ENCODE data around the gene ZNF823. TPM values are rescaled to one million over a fixed set of nuclear protein-coding genes. Genes with fewer than 3 reads are reported as not detected.
"Not testable (repeated sequence)": the region's sequence is repeated elsewhere in the genome, so short reads cannot be mapped to it uniquely, and the experiment has no call there.

Gene ZNF823
- 1 to 10 TPM; 6.3 to 6.4 TPM for total RNA-seq

GRCh38 chr19:11738746-11739620 is at the start of gene ZNF823:
Gene ZNF823, minus strand, starts transcription at chr19:11738946. Its CDS starts 127 bp downstream, at chr19:11738819.
- peaks cover 3% of the 10 kb centered on the region for H3K27me3 Mint-ChIP-seq
- ATAC-seq: peak; percentile 99
- peak within 1 kb of the TSS; percentile 94 for H3K27ac Mint-ChIP-seq
- CTCF ChIA-PET: interaction anchor here (1.0 kb wide), 1 partner anchor 38 kb away, joined by 4 read pairs; no protein-coding TSS in a partner anchor
- peak; percentile 99 for DNase-seq
- peaks cover 6% of the 10 kb centered on the region for H3K9me3 Mint-ChIP-seq (ENCODE audit: low read depth)
- H3K4me1 Mint-ChIP-seq: peaks cover 21% of the 10 kb centered on the region
- H3K4me3 Mint-ChIP-seq: peak within 1 kb of the TSS; percentile 94
- H3K36me3 Mint-ChIP-seq: peaks cover 12% of the 10 kb centered on the region

- H3K9me3 Mint-ChIP-seq (ENCODE audit: low read depth): peaks cover 47% of the 10 kb centered on the region
- CTCF ChIA-PET: no interaction called here
Observed at GRCh38 chr19:11787536-11787935, 48.8 kb upstream of the ZNF823 start.

GRCh38 chr19:11784356-11784755 is 45.6 kb upstream of the ZNF823 start:
- Mint-ChIP-seq H3K27ac (peak overlapping the region; percentile 15), H3K36me3 (peaks cover 58% of the 10 kb centered on the region), H3K9me3 (ENCODE audit: low read depth) (peaks cover 50% of the 10 kb centered on the region), H3K27me3 (no peaks in the 10 kb centered on the region), H3K4me1 (no peaks in the 10 kb centered on the region), H3K4me3 (no peak overlapping the region)
- no peak for DNase-seq
- CTCF ChIA-PET: no interaction called here
- no peak for ATAC-seq

More at GRCh38 chr19:11787536-11787935, 48.8 kb upstream of the ZNF823 start:
- Mint-ChIP-seq H3K4me1 (no peaks in the 10 kb centered on the region), H3K27ac (no peak overlapping the region), H3K4me3 (no peak overlapping the region), H3K36me3 (peaks cover 31% of the 10 kb centered on the region), H3K27me3 (no peaks in the 10 kb centered on the region)
- DNase-seq (no peak), ATAC-seq (no peak)

GRCh38 chr19:11783767-11784166 is 45.0 kb upstream of the ZNF823 start:
- CTCF ChIA-PET: no interaction called here
- H3K27ac Mint-ChIP-seq: no peak overlapping the region
- H3K9me3 Mint-ChIP-seq (ENCODE audit: low read depth): peaks cover 46% of the 10 kb centered on the region
- H3K27me3 Mint-ChIP-seq: no peaks in the 10 kb centered on the region
- peaks cover 64% of the 10 kb centered on the region for H3K36me3 Mint-ChIP-seq
- ATAC-seq: no peak
- H3K4me1 Mint-ChIP-seq: no peaks in the 10 kb centered on the region
- DNase-seq: no peak
- H3K4me3 Mint-ChIP-seq: no peak overlapping the region

GRCh38 chr19:11781295-11782057 is 42.7 kb upstream of the ZNF823 start:
- Mint-ChIP-seq H3K36me3 (peaks cover 79% of the 10 kb centered on the region), H3K9me3 (ENCODE audit: low read depth) (peaks cover 53% of the 10 kb centered on the region)
- ATAC-seq: no peak

GRCh38 chr19:11780431-11781020 is 41.8 kb upstream of the ZNF823 start:
- DNase-seq (no peak), ATAC-seq (no peak)
- H3K4me1 Mint-ChIP-seq: no peaks in the 10 kb centered on the region
- no peak overlapping the region for H3K4me3 Mint-ChIP-seq
- peaks cover 83% of the 10 kb centered on the region for H3K36me3 Mint-ChIP-seq
- no peaks in the 10 kb centered on the region for H3K27me3 Mint-ChIP-seq
- H3K9me3 Mint-ChIP-seq (ENCODE audit: low read depth): peaks cover 53% of the 10 kb centered on the region
- H3K27ac Mint-ChIP-seq: no peak overlapping the region
- CTCF ChIA-PET: no interaction called here

More at GRCh38 chr19:11781295-11782057, 42.7 kb upstream of the ZNF823 start:
- Mint-ChIP-seq H3K27me3 (no peaks in the 10 kb centered on the region), H3K4me3 (no peak overlapping the region), H3K4me1 (no peaks in the 10 kb centered on the region), H3K27ac (no peak overlapping the region)
- CTCF ChIA-PET: no interaction called here
- no peak for DNase-seq

- ATAC-seq, H3K4me3 Mint-ChIP-seq, H3K4me1 Mint-ChIP-seq, H3K27me3 Mint-ChIP-seq, H3K27ac Mint-ChIP-seq, CTCF ChIA-PET, DNase-seq: not testable (repeated sequence)
- Mint-ChIP-seq H3K36me3 (peaks cover 86% of the 10 kb centered on the region), H3K9me3 (ENCODE audit: low read depth) (peaks cover 51% of the 10 kb centered on the region)
Observed at GRCh38 chr19:11776669-11777068, 37.9 kb upstream of the ZNF823 start.

GRCh38 chr19:11771520-11771919 is 32.8 kb upstream of the ZNF823 start:
- H3K27ac Mint-ChIP-seq, DNase-seq, CTCF ChIA-PET, H3K27me3 Mint-ChIP-seq, ATAC-seq, H3K4me3 Mint-ChIP-seq: not testable (repeated sequence)
- H3K36me3 Mint-ChIP-seq: peaks cover 64% of the 10 kb centered on the region
- H3K4me1 Mint-ChIP-seq: peaks cover 13% of the 10 kb centered on the region
- peaks cover 36% of the 10 kb centered on the region for H3K9me3 Mint-ChIP-seq (ENCODE audit: low read depth)

GRCh38 chr19:11769995-11770394 is 31.2 kb upstream of the ZNF823 start:
- Mint-ChIP-seq H3K9me3 (ENCODE audit: low read depth) (peaks cover 36% of the 10 kb centered on the region), H3K27me3 (peaks cover 1% of the 10 kb centered on the region), H3K36me3 (peaks cover 57% of the 10 kb centered on the region), H3K4me3 (no peak overlapping the region), H3K27ac (no peak overlapping the region), H3K4me1 (peaks cover 15% of the 10 kb centered on the region)
- ATAC-seq: no peak
- CTCF ChIA-PET: no interaction called here
- no peak for DNase-seq

- peaks cover 29% of the 10 kb centered on the region for H3K9me3 Mint-ChIP-seq (ENCODE audit: low read depth)
- peaks cover 15% of the 10 kb centered on the region for H3K4me1 Mint-ChIP-seq
Observed at GRCh38 chr19:11767633-11768133, 28.9 kb upstream of the ZNF823 start.

GRCh38 chr19:11766597-11767591 is 28.1 kb upstream of the ZNF823 start, which contains the start of gene ZNF441:
Gene ZNF441, plus strand, starts transcription at chr19:11767000. Its CDS starts 194 bp downstream, at chr19:11767194.
- peaks cover 26% of the 10 kb centered on the region for H3K9me3 Mint-ChIP-seq (ENCODE audit: low read depth)
- H3K4me1 Mint-ChIP-seq: peaks cover 15% of the 10 kb centered on the region
- H3K36me3 Mint-ChIP-seq: peaks cover 38% of the 10 kb centered on the region
- CTCF ChIA-PET: interaction anchor here (0.6 to 1.4 kb wide), 4 partner anchors 10 to 298 kb away, joined by 3 read pairs; no protein-coding TSS in a partner anchor
- H3K4me3 Mint-ChIP-seq: peak within 1 kb of the TSS; percentile 94
- peaks cover 7% of the 10 kb centered on the region for H3K27me3 Mint-ChIP-seq
- DNase-seq (peak; percentile 97), ATAC-seq (peak; percentile 98)
- peak within 1 kb of the TSS; percentile 97 for H3K27ac Mint-ChIP-seq

More at GRCh38 chr19:11767633-11768133, 28.9 kb upstream of the ZNF823 start:
- CTCF ChIA-PET: interaction anchor here (1.4 kb wide), 1 partner anchor 11 kb away, joined by 3 read pairs; no protein-coding TSS in a partner anchor
- Mint-ChIP-seq H3K27me3 (peaks cover 7% of the 10 kb centered on the region), H3K27ac (peak overlapping the region; percentile 86), H3K4me3 (peak overlapping the region; percentile 94), H3K36me3 (peaks cover 44% of the 10 kb centered on the region)
- ATAC-seq: no peak
- DNase-seq: peak; percentile 55

GRCh38 chr19:11763611-11764010 is 24.9 kb upstream of the ZNF823 start:
- CTCF ChIA-PET: interaction anchor here (1.1 kb wide), 1 partner anchor 34 kb away, joined by 5 read pairs; the partner anchor contains the start of gene ZNF491
- no peak for ATAC-seq
- DNase-seq: no peak
- peaks cover 7% of the 10 kb centered on the region for H3K27me3 Mint-ChIP-seq
- peaks cover 15% of the 10 kb centered on the region for H3K36me3 Mint-ChIP-seq
- no peak overlapping the region for H3K4me3 Mint-ChIP-seq
- peaks cover 15% of the 10 kb centered on the region for H3K4me1 Mint-ChIP-seq
- no peak overlapping the region for H3K27ac Mint-ChIP-seq
- H3K9me3 Mint-ChIP-seq (ENCODE audit: low read depth): peaks cover 14% of the 10 kb centered on the region

Measured in activated CD8-positive, alpha-beta memory T cell treated with anti-CD3 and anti-CD28 coated beads, Interleukin-2, amount 10 ng/mL, durations not matched to agents 7 days and 5 days (primary cell).